Measurements from ENCODE around the gene PXYLP1. TPM values are rescaled to one million over a fixed set of nuclear protein-coding genes. Genes with fewer than 3 reads are reported as not detected.

The PXYLP1 gene
- total RNA-seq, 2 experiments from 2014 or later = 3.6 to 4.2 TPM

- TF ChIP-seq CTCF (conservative IDR thresholded peaks at IDR 0.05; ENCODE audit: low read length) (no peak), EZH2phosphoT487 (IDR thresholded peaks at IDR 0.05; ENCODE audit: borderline replicate concordance, low read depth, low read length) (no peak)
- CTCF ChIA-PET (ENCODE audit: unreplicated experiment) = no interaction called here
- no peak for DNase-seq (ENCODE audit: low spot score)
Observed at GRCh38 chr3:141343077-141343476, 111.5 kb downstream of the PXYLP1 start.

GRCh38 chr3:141343865-141344271 is 112.2 kb downstream of the PXYLP1 start:
- Histone ChIP-seq H3K9me2 (ENCODE audit: insufficient read depth, low read length) (no peaks in the 10 kb centered on the region), H4K20me1 (ENCODE audit: insufficient read depth, low read length) (no peaks in the 10 kb centered on the region), H3K79me2 (ENCODE audit: insufficient read depth, low read depth, low read length) (no peaks in the 10 kb centered on the region), H3K9me3 (ENCODE audit: low read length) (no peaks in the 10 kb centered on the region), H3K27ac (ENCODE audit: low read depth, low read length, poor library complexity, severe bottlenecking) (no peak overlapping the region), H3K36me3 (ENCODE audit: insufficient read depth, low read length) (no peaks in the 10 kb centered on the region), H3K4me3 (ENCODE audit: low read depth, low read length, poor library complexity, severe bottlenecking) (no peak overlapping the region), H3K4me1 (ENCODE audit: insufficient read depth, low read length, poor library complexity, severe bottlenecking) (no peaks in the 10 kb centered on the region), H3K4me2 (ENCODE audit: low read length) (no peak overlapping the region), H2AFZ (ENCODE audit: low read length) (no peak overlapping the region)
- intact Hi-C loops (cut with micrococcal nuclease; ENCODE audit: unreplicated experiment) = no loop called here
- CTCF ChIA-PET (ENCODE audit: unreplicated experiment) = no interaction called here
- BruUV-seq (replicated peaks) = no TSS peak
- POLR2A ChIA-PET = interaction anchor here (1.1 kb wide), 1 partner anchor 23 kb away, joined by 3 read pairs; no protein-coding TSS in a partner anchor
- TF ChIP-seq EZH2phosphoT487 (IDR thresholded peaks at IDR 0.05; ENCODE audit: borderline replicate concordance, low read depth, low read length) = no peak
- TF ChIP-seq CTCF (conservative IDR thresholded peaks at IDR 0.05; ENCODE audit: low read length) = no peak
- DNase-seq (ENCODE audit: low spot score) = no peak

More at GRCh38 chr3:141343077-141343476, 111.5 kb downstream of the PXYLP1 start:
- no peak overlapping the region for H3K4me2 ChIP-seq (ENCODE audit: low read length)
- H4K20me1 ChIP-seq (ENCODE audit: insufficient read depth, low read length) = no peaks in the 10 kb centered on the region
- no peaks in the 10 kb centered on the region for H3K36me3 ChIP-seq (ENCODE audit: insufficient read depth, low read length)
- POLR2A ChIA-PET = interaction anchor here (0.5 to 1.0 kb wide), 4 partner anchors 8 to 919 kb away, joined by 3 to 10 read pairs (median 4); no protein-coding TSS in a partner anchor
- H3K4me3 ChIP-seq (ENCODE audit: low read depth, low read length, poor library complexity, severe bottlenecking) = no peak overlapping the region
- no peaks in the 10 kb centered on the region for H3K9me3 ChIP-seq (ENCODE audit: low read length)
- H3K9me2 ChIP-seq (ENCODE audit: insufficient read depth, low read length) = no peaks in the 10 kb centered on the region
- H3K27ac ChIP-seq (ENCODE audit: low read depth, low read length, poor library complexity, severe bottlenecking) = no peak overlapping the region
- no peaks in the 10 kb centered on the region for H3K4me1 ChIP-seq (ENCODE audit: insufficient read depth, low read length, poor library complexity, severe bottlenecking)
- BruUV-seq (replicated peaks) = no TSS peak
- no peaks in the 10 kb centered on the region for H3K79me2 ChIP-seq (ENCODE audit: insufficient read depth, low read depth, low read length)
- intact Hi-C loops (cut with micrococcal nuclease; ENCODE audit: unreplicated experiment) = no loop called here
- no peak overlapping the region for H2AFZ ChIP-seq (ENCODE audit: low read length)

Other genes with a start within 250 kb of the PXYLP1 start
- not detected in 2 replicates for gene SPSB4, start 180.5 kb upstream of the PXYLP1 start, total RNA-seq (2014; rRNA removed; shearing (Covaris generic))
- not detected in 2 replicates for gene SPSB4, start 180.5 kb upstream of the PXYLP1 start, total RNA-seq (2022)
- 7.6 and 8.4 TPM in 2 replicates for gene ZBTB38, start 136.7 kb downstream of the PXYLP1 start, total RNA-seq (2014; rRNA removed; shearing (Covaris generic))
- gene ZBTB38, start 136.7 kb downstream of the PXYLP1 start, total RNA-seq (2022) = 12.4 and 16.6 TPM in 2 replicates

Data from OCI-LY7 (cell line).